Renal pelvis (tissue), 12 donors: ENCODE measurements around the gene SERTM1. TPM values are rescaled to one million over a fixed set of nuclear protein-coding genes. Genes with fewer than 3 reads are reported as not detected.

Experiments
- DNase-seq: peaks from one replicate; pipeline ENCODE4 v3.0.0-alpha.2; 2013
- long read RNA-seq, 16 experiments: transcript quantifications; one replicate each; lab custom pipeline, GENCODE V29; 2026
- polyA plus RNA-seq, 3 donors: library from polyadenylated mRNA; unstranded; fragments of 120-200 nt; gene quantifications; one replicate each; pipeline ENCODE4 v1.2.1, GENCODE V29; 2013; ENCODE audit not compliant: insufficient read length in 3 of 3

The SERTM1 gene
- polyA plus RNA-seq, result under 1 TPM; 0.28 to 0.58 (median 0.40) TPM
- long read RNA-seq, donor 1, result 0 reads
- long read RNA-seq, donor 2, partial matches to known transcripts, result 0 of 1 reads
- long read RNA-seq, donor 2, other reads (novel, unspliced or antisense), result 0 of 1 reads
- long read RNA-seq, donor 3, partial matches to known transcripts, result 0 of 2 reads
- long read RNA-seq, donor 3, other reads (novel, unspliced or antisense), result 0 of 2 reads
- long read RNA-seq, donor 4, result 0 reads
- long read RNA-seq, donor 5, result 0 reads
- long read RNA-seq, donor 6, result 0 reads
- long read RNA-seq, donor 7, result 0 reads
- long read RNA-seq, donor 8, result 0 reads
- long read RNA-seq, donor 9, result 0 reads
- long read RNA-seq, donor 10, result 0 reads
- long read RNA-seq, donor 11, result 0 reads
- long read RNA-seq, donor 12, result 0 reads
- long read RNA-seq, donor 13, result 0 reads
- long read RNA-seq, donor 14, result 0 reads
- long read RNA-seq, donor 15, result 0 reads
- long read RNA-seq, donor 16, result 0 reads

GRCh38 chr13:36673838-36674326, at the start of gene SERTM1:
Gene SERTM1, plus strand, starts transcription at chr13:36674020. Its CDS starts 21,059 bp downstream, at chr13:36695079.
- DNase-seq, result peak; percentile 51

- no peak for DNase-seq
Measured at GRCh38 chr13:36628377-36629056, 45.3 kb upstream of the SERTM1 start.

- DNase-seq, result no peak
Measured at GRCh38 chr13:36629057-36629385, 44.8 kb upstream of the SERTM1 start.

- DNase-seq, result no peak
Measured at GRCh38 chr13:36630181-36630803, 43.5 kb upstream of the SERTM1 start.

GRCh38 chr13:36639610-36640009, 34.2 kb upstream of the SERTM1 start:
- DNase-seq, result no peak

GRCh38 chr13:36650611-36651010, 23.2 kb upstream of the SERTM1 start:
- no peak for DNase-seq

- DNase-seq, result no peak
Measured at GRCh38 chr13:36665630-36666029, 8.2 kb upstream of the SERTM1 start.

GRCh38 chr13:36666477-36667229, 7.2 kb upstream of the SERTM1 start:
- DNase-seq, result no peak

- DNase-seq, result no peak
Measured at GRCh38 chr13:36668316-36668715, 5.5 kb upstream of the SERTM1 start.

GRCh38 chr13:36673352-36673751, 468 bp upstream of the SERTM1 start:
- DNase-seq, result no peak

- no peak for DNase-seq
Measured at GRCh38 chr13:36674337-36675212, 755 bp downstream of the SERTM1 start.

GRCh38 chr13:36675213-36675536, 1.4 kb downstream of the SERTM1 start:
- DNase-seq, result no peak

GRCh38 chr13:36680913-36681312, 7.1 kb downstream of the SERTM1 start:
- DNase-seq, result peak; percentile 34

- no peak for DNase-seq
Measured at GRCh38 chr13:36681894-36682624, 8.2 kb downstream of the SERTM1 start.

GRCh38 chr13:36683701-36684100, 9.9 kb downstream of the SERTM1 start:
- DNase-seq, result no peak

- DNase-seq, result no peak
Measured at GRCh38 chr13:36685927-36686326, 12.1 kb downstream of the SERTM1 start.

GRCh38 chr13:36696410-36697010, 22.7 kb downstream of the SERTM1 start:
- no peak for DNase-seq

GRCh38 chr13:36700170-36700569, 26.4 kb downstream of the SERTM1 start:
- DNase-seq, result no peak

GRCh38 chr13:36706755-36707154, 32.9 kb downstream of the SERTM1 start:
- no peak for DNase-seq
